Inflammatory macrophage treated with lipopolysaccharide for 4 hours (primary cell): ENCODE data around the gene RABL6.
"Not testable (repeated sequence)": the region's sequence is repeated elsewhere in the genome, so short reads cannot be mapped to it uniquely, and the experiment has no call there.

Experiments used
- DNase-seq: peaks from one replicate; pipeline ENCODE4 v3.0.0-alpha.2; 2020

Gene RABL6

GRCh38 chr9:136860933-136861873 is 53.5 kb downstream of the RABL6 start:
- DNase-seq: no peak

- DNase-seq: no peak
Measured at GRCh38 chr9:136861874-136862457, 54.2 kb downstream of the RABL6 start.

- no peak for DNase-seq
Measured at GRCh38 chr9:136862849-136863622, 55.3 kb downstream of the RABL6 start.

DNA sequence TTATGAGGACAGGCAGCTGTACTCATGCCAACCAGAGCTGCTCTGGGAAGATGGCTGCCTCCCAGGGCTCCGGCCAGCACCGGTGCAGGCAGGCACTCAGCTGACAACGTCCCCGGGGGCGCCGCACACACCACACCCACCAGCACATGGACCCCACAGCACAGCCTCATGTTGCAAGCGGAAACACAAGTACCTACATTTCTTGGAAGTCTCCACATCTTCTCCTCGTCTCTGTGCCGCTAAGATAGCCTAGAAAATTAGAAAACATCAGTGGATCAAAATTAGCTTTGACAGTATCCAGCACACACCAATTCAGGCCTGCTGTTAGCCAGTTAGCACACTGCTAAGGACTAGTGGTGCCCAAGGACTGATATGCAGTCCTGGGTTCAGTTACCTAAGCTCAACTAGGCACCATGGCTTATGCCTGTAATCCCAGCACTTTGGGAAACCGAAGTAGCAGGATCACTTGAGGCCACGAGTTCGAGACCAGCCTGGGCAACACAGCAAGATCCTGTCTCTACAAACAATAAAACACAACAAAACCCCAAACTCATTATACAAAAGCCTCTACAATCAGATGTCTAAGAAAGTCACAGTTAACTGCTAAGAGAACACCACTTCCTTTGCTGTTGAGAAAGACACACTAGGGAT is 56.0 kb downstream of the RABL6 start:
- DNase-seq: no peak

DNA sequence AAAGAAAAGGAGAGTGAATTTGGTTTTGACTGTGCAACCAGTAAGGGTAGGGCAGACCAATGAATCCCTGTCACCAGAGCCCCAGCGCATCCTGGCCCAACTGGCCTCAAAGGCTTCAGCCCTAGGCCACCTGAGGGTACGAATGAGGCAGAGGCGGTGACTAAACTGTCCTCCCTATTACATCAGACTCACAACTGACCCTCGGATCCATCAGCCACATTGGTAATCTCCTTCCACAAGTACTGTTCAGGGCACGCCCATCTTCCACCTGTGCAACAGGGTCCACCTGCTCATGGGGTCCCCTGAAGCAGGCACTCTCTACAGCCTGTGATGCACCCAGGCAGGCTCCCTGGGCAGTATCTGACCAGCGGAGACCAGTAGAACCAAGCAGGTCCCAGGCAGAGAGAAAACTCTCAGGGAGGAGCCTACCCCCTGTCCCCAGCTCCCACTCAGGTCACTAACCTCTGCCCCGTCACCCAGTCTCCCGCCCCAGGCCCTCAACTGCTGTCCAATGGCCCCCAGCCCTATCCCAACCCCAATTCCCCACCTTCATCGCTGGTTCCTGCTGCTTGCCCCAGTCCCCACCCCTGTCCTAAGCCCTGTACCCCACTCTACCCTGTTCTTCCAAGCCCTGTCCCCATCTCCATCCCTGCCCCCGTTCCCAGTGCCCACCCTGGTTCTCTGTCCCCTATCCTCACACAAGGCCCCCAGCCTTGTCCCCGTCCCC is 57.5 kb downstream of the RABL6 start:
- DNase-seq: no peak

DNA sequence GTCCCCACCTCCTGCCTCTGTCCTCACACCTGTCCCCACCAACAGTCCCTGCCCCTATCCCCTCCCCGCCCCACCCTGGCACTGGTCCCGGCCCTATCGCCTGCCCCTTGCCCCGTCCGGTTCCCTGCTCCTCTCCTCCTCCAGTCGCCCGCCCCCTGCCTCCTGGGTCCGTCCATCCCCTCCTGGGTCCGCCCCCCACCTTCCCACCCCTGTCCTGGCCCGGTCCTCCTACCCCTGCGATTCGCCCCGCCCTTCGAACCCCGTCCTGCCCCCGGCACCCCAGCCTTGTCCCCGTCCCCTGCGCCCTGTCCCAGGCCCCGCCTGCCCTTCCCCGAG is 58.0 kb downstream of the RABL6 start:
- DNase-seq: no peak

- DNase-seq: not testable (repeated sequence)
Measured at GRCh38 chr9:136866898-136867421, 59.2 kb downstream of the RABL6 start.

DNA sequence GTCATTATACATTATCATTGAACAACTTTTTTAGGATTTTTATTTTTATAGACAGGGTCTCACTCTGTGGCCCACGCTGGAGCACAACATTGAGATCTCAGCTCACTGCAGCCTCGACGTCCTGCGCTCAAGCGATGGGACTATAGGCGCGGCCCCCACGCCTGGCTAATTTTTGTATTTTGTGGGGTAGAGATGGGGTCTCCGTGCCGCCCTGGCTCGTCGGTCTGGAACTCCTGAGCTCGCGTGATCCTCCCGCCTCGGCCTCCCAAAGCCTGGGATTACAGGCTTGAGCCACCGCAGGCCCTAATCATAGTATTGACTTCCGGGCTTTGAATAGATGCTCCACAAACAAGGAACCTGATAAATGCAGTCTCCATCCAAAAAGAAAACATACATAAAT is 59.7 kb downstream of the RABL6 start:
- no peak for DNase-seq

GRCh38 chr9:136867917-136868316 is 60.2 kb downstream of the RABL6 start:
- no peak for DNase-seq

- DNase-seq: no peak
Measured at GRCh38 chr9:136868644-136869043, 60.9 kb downstream of the RABL6 start.

DNA sequence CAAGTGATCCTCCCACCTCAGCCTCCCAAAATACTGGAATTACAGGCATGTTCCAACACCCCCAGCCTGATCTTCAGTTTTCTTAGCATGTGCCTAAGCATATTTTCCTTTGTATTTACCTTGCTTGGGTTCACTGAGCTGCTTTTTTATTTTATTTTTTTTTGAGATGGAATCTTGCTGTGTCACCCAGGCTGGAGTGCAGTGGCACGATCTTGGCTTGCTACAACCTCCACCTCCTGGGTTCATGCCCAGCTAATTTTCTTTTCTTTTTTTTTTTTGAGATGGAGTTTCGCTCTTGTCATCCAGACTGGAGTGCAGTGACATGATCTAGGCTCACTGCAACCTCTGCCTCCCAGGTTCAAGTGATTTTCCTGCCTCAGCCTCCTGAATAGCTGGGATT is 61.9 kb downstream of the RABL6 start:
- DNase-seq: not testable (repeated sequence)

GRCh38 chr9:136875155-136875554 is 67.4 kb downstream of the RABL6 start:
- DNase-seq: no peak

GRCh38 chr9:136876476-136876875 is 68.7 kb downstream of the RABL6 start:
- DNase-seq: no peak

GRCh38 chr9:136880651-136881050 is 72.9 kb downstream of the RABL6 start:
- no peak for DNase-seq

DNA sequence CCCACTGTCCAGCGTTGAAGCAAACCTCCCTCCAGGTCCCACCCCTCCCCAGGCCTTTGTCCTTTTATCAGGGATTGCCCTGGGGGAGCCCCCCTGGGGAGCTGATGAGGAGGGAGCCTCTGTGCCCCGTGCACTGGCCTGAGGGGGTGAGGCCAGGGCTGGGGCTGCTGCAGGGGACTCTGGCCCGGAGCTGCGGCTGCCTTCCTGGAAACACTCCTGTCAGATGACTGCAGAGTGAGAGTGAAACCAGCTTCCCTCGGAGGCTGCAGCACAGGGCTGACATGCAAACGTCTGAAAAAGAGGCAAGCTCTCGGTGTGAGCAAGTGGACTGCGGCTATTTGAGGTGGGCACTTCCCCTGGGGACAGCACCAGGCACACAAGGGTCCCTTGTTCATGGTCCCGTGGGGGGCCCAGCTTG is 74.0 kb downstream of the RABL6 start:
- peak; percentile 84 for DNase-seq

- DNase-seq: peak; percentile 96
Measured at GRCh38 chr9:136882109-136882946, 74.6 kb downstream of the RABL6 start.

GRCh38 chr9:136882947-136883283 is 75.2 kb downstream of the RABL6 start:
- not testable (repeated sequence) for DNase-seq

DNA sequence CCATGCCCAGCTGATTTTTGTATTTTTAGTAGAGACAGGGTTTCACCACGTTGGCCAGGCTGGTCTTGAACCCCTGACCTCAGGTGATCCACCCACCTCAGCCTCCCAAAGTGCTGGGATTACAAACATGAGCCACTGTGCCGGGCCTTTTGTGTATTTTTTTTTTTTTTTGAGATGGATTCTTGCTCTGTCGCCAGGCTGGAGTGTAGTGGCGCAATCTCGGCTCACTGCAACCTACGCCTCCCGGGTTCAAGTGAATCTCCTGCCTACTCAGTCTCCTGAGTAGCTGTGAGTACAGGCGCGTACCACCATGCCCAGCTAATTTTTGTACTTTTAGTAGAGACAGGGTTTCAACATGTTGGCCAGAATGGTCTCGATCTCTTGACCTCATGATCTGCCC is 75.9 kb downstream of the RABL6 start:
- not testable (repeated sequence) for DNase-seq

DNA sequence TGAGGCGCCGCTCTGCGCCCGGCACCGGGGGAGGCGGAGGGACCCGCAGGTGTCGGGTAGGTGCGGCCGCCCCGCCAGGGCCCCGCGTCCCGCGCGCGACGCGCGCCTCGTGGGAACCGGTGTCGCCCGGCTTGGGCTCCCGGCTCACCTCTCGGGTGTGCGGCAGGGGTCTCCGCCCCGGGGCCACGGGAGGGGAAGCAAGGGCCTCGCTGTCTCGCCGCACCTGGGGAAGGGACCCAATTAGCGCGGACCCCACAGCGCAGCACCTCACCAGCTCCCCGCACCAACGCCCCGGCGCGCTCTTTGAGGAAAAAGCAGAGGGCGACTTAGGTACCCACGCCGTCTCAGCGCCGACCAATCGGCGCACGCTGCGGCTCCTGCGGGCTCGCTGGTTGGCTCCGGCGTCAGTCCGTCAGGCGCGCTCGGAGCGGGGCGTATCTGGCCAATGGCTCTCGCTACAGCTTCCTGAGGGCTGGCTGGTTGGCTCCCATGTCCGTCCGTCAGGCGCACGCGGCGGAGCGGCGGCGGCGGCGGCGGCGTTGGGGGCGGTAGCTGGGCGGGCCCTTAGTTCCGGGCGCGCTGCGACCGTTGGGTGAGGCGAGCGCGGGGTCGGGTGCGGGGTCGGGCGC is 78.3 kb downstream of the RABL6 start, which contains the start of gene TRAF2:
TSS of gene TRAF2 (plus strand) at position 567 of the 629 bp plus-strand sequence. CDS start 12,225 bp downstream, outside the sequence.
- peak; percentile 99 for DNase-seq
